ENCODE data around the gene TTLL13.

- no peak for TF ChIP-seq POLR2A (IDR thresholded peaks at IDR 0.05)
- TF ChIP-seq CTCF (IDR thresholded peaks at IDR 0.05), result no peak
Observed at GRCh38 chr15:90239371-90239770, 10.0 kb upstream of the TTLL13 start.

All from right lobe of liver (tissue), 4 donors.